H9 (cell line): Measurements from ENCODE around the gene TBL1X. TPM values are rescaled to one million over a fixed set of nuclear protein-coding genes. Genes with fewer than 3 reads are reported as not detected.

Experiments used
- DNase-seq: peaks from one replicate; pipeline ENCODE4 v3.0.0-alpha.2; 2017
- H2AFZ ChIP-seq: one replicate; pipeline ENCODE4 v1.6.1; 2013; ENCODE audit warnings: mild to moderate bottlenecking, low read length, control low read depth, moderate library complexity
- H2AK5ac ChIP-seq: 2 replicates; pipeline ENCODE4 v1.6.1; 2013; ENCODE audit warnings: low read length, control low read depth, mixed read lengths; ENCODE audit not compliant: insufficient read length
- H2BK120ac ChIP-seq: one replicate; pipeline ENCODE4 v1.6.1; 2013; ENCODE audit warnings: low read depth, mild to moderate bottlenecking, low read length, control low read depth, inconsistent platforms; ENCODE audit not compliant: poor library complexity, severe bottlenecking
- H2BK12ac ChIP-seq: 2 replicates; pipeline ENCODE4 v1.6.1; 2013; ENCODE audit warnings: low read length, control low read depth, mixed read lengths, low read depth; ENCODE audit not compliant: insufficient read length
- H2BK15ac ChIP-seq: 2 replicates; pipeline ENCODE4 v1.6.1; 2013; ENCODE audit warnings: low read depth, low read length, control low read depth
- H2BK20ac ChIP-seq: one replicate; pipeline ENCODE4 v1.6.1; 2013; ENCODE audit warnings: low read depth, mild to moderate bottlenecking, low read length, control low read depth, inconsistent platforms; ENCODE audit not compliant: poor library complexity, severe bottlenecking
- H2BK5ac ChIP-seq: 2 replicates; pipeline ENCODE4 v1.6.1; 2013; ENCODE audit warnings: low read length, control low read depth, mixed read lengths; ENCODE audit not compliant: insufficient read length
- H3K14ac ChIP-seq: 2 replicates; pipeline ENCODE4 v1.6.1; 2013; ENCODE audit warnings: low read length, control low read depth; ENCODE audit not compliant: insufficient read depth
- H3K18ac ChIP-seq: 2 replicates; pipeline ENCODE4 v1.6.1; 2013; ENCODE audit warnings: low read depth, mild to moderate bottlenecking, mixed read lengths, low read length, control low read depth; ENCODE audit not compliant: insufficient read length
- H3K23ac ChIP-seq: 2 replicates; pipeline ENCODE4 v1.6.1; 2013; ENCODE audit warnings: low read length, control low read depth, mixed read lengths, low read depth; ENCODE audit not compliant: insufficient read length
- H3K23me2 ChIP-seq: 2 replicates; pipeline ENCODE4 v1.6.1; 2013; ENCODE audit warnings: low read depth, mild to moderate bottlenecking, mixed read lengths, low read length, control low read depth; ENCODE audit not compliant: insufficient read length, poor library complexity, severe bottlenecking
- H3K27ac ChIP-seq: 2 replicates; pipeline ENCODE4 v1.5.1; 2013; ENCODE audit warnings: low read length, control low read depth, mixed read lengths, low read depth; ENCODE audit not compliant: insufficient read length
- H3K27me3 ChIP-seq: 2 replicates; pipeline ENCODE4 v1.6.1; 2013; ENCODE audit warnings: low read length, control low read depth, inconsistent platforms; ENCODE audit not compliant: insufficient read depth
- H3K4ac ChIP-seq: 2 replicates; pipeline ENCODE4 v1.6.1; 2013; ENCODE audit warnings: low read depth, mild to moderate bottlenecking, control low read depth, inconsistent platforms, low read length, moderate library complexity
- H3K4me1 ChIP-seq: 2 replicates; pipeline ENCODE4 v1.6.1; 2013; ENCODE audit warnings: low read length, control low read depth, inconsistent platforms; ENCODE audit not compliant: insufficient read depth
- H3K4me2 ChIP-seq: 2 replicates; pipeline ENCODE4 v1.6.1; 2013; ENCODE audit warnings: low read length, control low read depth, mixed read lengths; ENCODE audit not compliant: insufficient read length, insufficient read depth
- H3K56ac ChIP-seq: 2 replicates; pipeline ENCODE4 v1.6.1; 2013; ENCODE audit warnings: low read depth, mild to moderate bottlenecking, mixed read lengths, low read length, control low read depth; ENCODE audit not compliant: insufficient read length
- H3K79me1 ChIP-seq: 2 replicates; pipeline ENCODE4 v1.6.1; 2013; ENCODE audit warnings: low read depth, mild to moderate bottlenecking, moderate library complexity, low read length, control low read depth, inconsistent platforms; ENCODE audit not compliant: insufficient read depth, poor library complexity, severe bottlenecking
- H3K79me2 ChIP-seq: 2 replicates; pipeline ENCODE4 v1.6.1; 2013; ENCODE audit warnings: low read length, control low read depth, inconsistent platforms; ENCODE audit not compliant: insufficient read depth
- H3K9ac ChIP-seq: 2 replicates; pipeline ENCODE4 v1.6.1; 2013; ENCODE audit warnings: low read length, control low read depth, mixed read lengths; ENCODE audit not compliant: insufficient read length; ENCODE audit errors: extremely low read depth
- H3K9me3 ChIP-seq: one replicate; pipeline ENCODE4 v1.6.1; 2013; ENCODE audit warnings: low read depth, low read length, inconsistent platforms; ENCODE audit not compliant: control insufficient read depth
- H3T11ph ChIP-seq: one replicate; pipeline ENCODE4 v1.6.1; 2013; ENCODE audit warnings: mild to moderate bottlenecking, low read length, control low read depth, inconsistent platforms
- H4K20me1 ChIP-seq: one replicate; pipeline ENCODE4 v1.6.1; 2013; ENCODE audit not compliant: control insufficient read depth, insufficient read length, insufficient read depth
- H4K5ac ChIP-seq: 2 replicates; pipeline ENCODE4 v1.6.1; 2013; ENCODE audit warnings: low read depth, mild to moderate bottlenecking, mixed read lengths, low read length, control low read depth; ENCODE audit not compliant: insufficient read length
- H4K8ac ChIP-seq: replicated peaks from 2 replicates; pipeline ENCODE4 v1.6.1; 2013; ENCODE audit warnings: low read length, control low read depth, mixed read lengths, low read depth; ENCODE audit not compliant: insufficient read length
- H4K91ac ChIP-seq: 2 replicates; pipeline ENCODE4 v1.6.1; 2013; ENCODE audit warnings: low read depth, mild to moderate bottlenecking, moderate library complexity, mixed read lengths, low read length, control low read depth; ENCODE audit not compliant: insufficient read length
- H3K27ac Mint-ChIP-seq, 3 experiments: 2 replicates in 2 of 3; 3 replicates in 1 of 3; pipeline ENCODE4 v1.8.0; 2020 to 2021; ENCODE audit warnings: mixed read lengths in 3 of 3, mild to moderate bottlenecking in 1 of 3, moderate library complexity in 1 of 3
- H3K27me3 Mint-ChIP-seq: 2 replicates; pipeline ENCODE4 v1.8.0; 2021; ENCODE audit warnings: low read depth, mild to moderate bottlenecking, moderate library complexity, mixed read lengths
- H3K36me3 Mint-ChIP-seq, 3 experiments: 2 replicates in 2 of 3; 3 replicates in 1 of 3; pipeline ENCODE4 v1.8.0; 2020 to 2021; ENCODE audit warnings: low read depth in 3 of 3, mixed read lengths in 3 of 3; ENCODE audit not compliant: insufficient read depth in 1 of 3
- H3K4me1 Mint-ChIP-seq, 2 experiments: 2 replicates each; pipeline ENCODE4 v1.8.0; 2020; ENCODE audit warnings: mixed read lengths in 2 of 2
- H3K4me3 Mint-ChIP-seq, 2 experiments: 2 replicates in 1 of 2; 3 replicates in 1 of 2; pipeline ENCODE4 v1.8.0; 2020 to 2021; ENCODE audit warnings: mild to moderate bottlenecking in 2 of 2, mixed read lengths in 2 of 2, moderate library complexity in 1 of 2
- H3K9me3 Mint-ChIP-seq, 2 experiments: 2 replicates in 1 of 2; 3 replicates in 1 of 2; pipeline ENCODE4 v1.8.0; 2020; ENCODE audit warnings: mild to moderate bottlenecking in 2 of 2, mixed read lengths in 2 of 2, moderate library complexity in 1 of 2
- WGBS: extraction: QIAGEN DNeasy Blood & Tissue Kit; methylation state at CpG from one replicate; pipeline ENCODE4 v1.1.7; 2013; ENCODE audit warnings: missing lambda C conversion rate, low lambda C conversion rate, mixed read lengths; ENCODE audit not compliant: insufficient read length; ENCODE audit errors: extremely low coverage; 5-methylcytosine and 5-hydroxymethylcytosine counted together
- total RNA-seq: library from RNA; stranded (reverse); gene quantifications from 2 replicates; pipeline ENCODE4 v1.2.1, GENCODE V29; 2021
- TF ChIP-seq, protein P1 (sequence below): fragments of 200-600 bp; sonication (generic); conservative IDR thresholded peaks from 3 replicates; pipeline ENCODE4 v1.8.0; 2021; ENCODE audit warnings: antibody characterized with exemption, mild to moderate bottlenecking

TBL1X gene
- total RNA-seq, 1 experiment from 2014 or later: 24.1 TPM

- no CpG with 5 or more reads among the region's 5 CpGs for WGBS
- H2BK12ac ChIP-seq: no peak overlapping the region
- H4K5ac ChIP-seq: no peak overlapping the region
- H3K27me3 ChIP-seq: no peaks in the 10 kb centered on the region
- no peak overlapping the region for H4K8ac ChIP-seq
- Mint-ChIP-seq H3K27ac (peak overlapping the region in 1 of 3 experiments; percentile 12; a peak in 1 of 7 replicates), H3K27me3 (no peaks in the 10 kb centered on the region), H3K9me3 (peaks cover 0 to 49% of the 10 kb centered on the region in 2 experiments; a peak in 3 of 5 replicates), H3K4me1 (no peaks in the 10 kb centered on the region; a peak in 1 of 4 replicates), H3K4me3 (no peak overlapping the region), H3K36me3 (peaks cover 2 to 14% (median 10%) of the 10 kb centered on the region in 3 experiments; a peak in 3 of 7 replicates)
- H3K4me1 ChIP-seq: no peaks in the 10 kb centered on the region
- H3K23me2 ChIP-seq: no peaks in the 10 kb centered on the region
- H3K56ac ChIP-seq: no peak overlapping the region
- no peak overlapping the region for H2BK120ac ChIP-seq
- H3K4ac ChIP-seq: no peak overlapping the region
- no peak overlapping the region for H3T11ph ChIP-seq
- H3K79me2 ChIP-seq: no peaks in the 10 kb centered on the region
- H2AFZ ChIP-seq: no peak overlapping the region
- H3K9ac ChIP-seq: no peak overlapping the region
- no peaks in the 10 kb centered on the region for H3K79me1 ChIP-seq
- no peak overlapping the region for H3K14ac ChIP-seq
- H2AK5ac ChIP-seq: no peak overlapping the region
- H3K23ac ChIP-seq: no peak overlapping the region
- no peaks in the 10 kb centered on the region for H3K9me3 ChIP-seq
- H3K27ac ChIP-seq: no peak overlapping the region
- H2BK5ac ChIP-seq: no peak overlapping the region
- no peak overlapping the region for H2BK15ac ChIP-seq
- H2BK20ac ChIP-seq: no peak overlapping the region
- no peak overlapping the region for H4K91ac ChIP-seq
- no peak overlapping the region for H3K4me2 ChIP-seq
- no peak for DNase-seq
- TF ChIP-seq, protein P1, sequence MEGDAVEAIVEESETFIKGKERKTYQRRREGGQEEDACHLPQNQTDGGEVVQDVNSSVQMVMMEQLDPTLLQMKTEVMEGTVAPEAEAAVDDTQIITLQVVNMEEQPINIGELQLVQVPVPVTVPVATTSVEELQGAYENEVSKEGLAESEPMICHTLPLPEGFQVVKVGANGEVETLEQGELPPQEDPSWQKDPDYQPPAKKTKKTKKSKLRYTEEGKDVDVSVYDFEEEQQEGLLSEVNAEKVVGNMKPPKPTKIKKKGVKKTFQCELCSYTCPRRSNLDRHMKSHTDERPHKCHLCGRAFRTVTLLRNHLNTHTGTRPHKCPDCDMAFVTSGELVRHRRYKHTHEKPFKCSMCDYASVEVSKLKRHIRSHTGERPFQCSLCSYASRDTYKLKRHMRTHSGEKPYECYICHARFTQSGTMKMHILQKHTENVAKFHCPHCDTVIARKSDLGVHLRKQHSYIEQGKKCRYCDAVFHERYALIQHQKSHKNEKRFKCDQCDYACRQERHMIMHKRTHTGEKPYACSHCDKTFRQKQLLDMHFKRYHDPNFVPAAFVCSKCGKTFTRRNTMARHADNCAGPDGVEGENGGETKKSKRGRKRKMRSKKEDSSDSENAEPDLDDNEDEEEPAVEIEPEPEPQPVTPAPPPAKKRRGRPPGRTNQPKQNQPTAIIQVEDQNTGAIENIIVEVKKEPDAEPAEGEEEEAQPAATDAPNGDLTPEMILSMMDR: no peak
- H3K18ac ChIP-seq: no peak overlapping the region
- no peaks in the 10 kb centered on the region for H4K20me1 ChIP-seq
These were observed 96.3 kb downstream of the TBL1X start for GRCh38 chrX:9561199-9561598.
